Head of caudate nucleus (tissue), 42 donors: Measurements from ENCODE around the gene CHIT1.
A peak's percentile ranks its signal among the peaks of the same experiment; 100 is the strongest.

Source experiments
- DNase-seq, 42 donors: peaks; one replicate each; pipeline versions ENCODE4 v3.0.0 to v3.0.0-alpha.2; 2020 to 2021; ENCODE audit warnings: mixed read lengths in 7 of 42
- intact Hi-C: fragments of 100-400 bp; cut with DNase I; formaldehyde crosslinking; loops from one replicate; pipeline ENCODE4 v1.15.0; 2022

Gene CHIT1

GRCh38 chr1:203183828-203184227 lies 45.6 kb downstream of the CHIT1 start:
- peak in 1 of 42 donors; percentile 12 for DNase-seq
- intact Hi-C loops: no loop called here

GRCh38 chr1:203182387-203182953 lies 47.0 kb downstream of the CHIT1 start:
- DNase-seq: peak in 3 of 42 donors; percentile 6 to 35 (median 13)
- intact Hi-C loops: no loop called here

DNA sequence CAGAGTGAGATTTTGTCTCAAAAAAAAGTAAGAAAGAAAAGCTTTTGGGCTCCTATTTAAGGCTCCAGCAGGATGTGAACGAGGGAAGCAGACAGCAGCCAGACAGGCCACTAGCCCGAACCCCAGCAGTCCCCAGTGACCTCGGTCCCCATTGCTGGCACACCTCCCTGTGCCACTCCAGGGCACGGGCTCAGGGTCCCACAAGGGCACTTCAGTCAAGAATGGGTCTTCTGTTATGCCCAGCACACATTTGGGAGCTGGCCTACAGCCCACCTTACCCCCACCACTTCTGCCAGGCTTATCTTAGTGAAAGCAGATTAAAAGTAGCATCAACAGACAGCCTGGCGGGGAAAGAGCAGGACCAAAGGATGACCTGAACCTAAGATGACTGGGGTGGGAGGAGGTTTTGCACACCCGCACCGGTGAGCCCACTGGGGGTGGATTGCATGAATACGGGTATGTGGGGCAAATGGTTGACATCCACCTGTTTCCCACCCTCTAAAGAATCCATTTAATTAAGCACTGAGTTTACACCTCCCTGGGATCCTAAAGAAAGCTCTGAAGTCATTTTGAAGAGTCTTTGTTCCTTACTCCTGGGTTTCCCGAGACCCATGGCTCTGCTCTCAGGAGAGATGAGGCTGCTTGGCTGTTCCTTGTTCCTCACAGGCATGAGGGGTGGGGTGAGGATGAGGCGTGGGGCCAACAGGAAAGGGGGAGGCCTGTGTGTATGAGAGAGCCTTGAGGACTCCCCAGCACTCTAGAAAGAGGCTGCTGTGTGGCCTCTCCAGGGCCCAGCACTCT lies 47.7 kb downstream of the CHIT1 start:
- intact Hi-C loops: no loop called here
- DNase-seq: peak in 2 of 42 donors; percentile 17 to 36

DNA sequence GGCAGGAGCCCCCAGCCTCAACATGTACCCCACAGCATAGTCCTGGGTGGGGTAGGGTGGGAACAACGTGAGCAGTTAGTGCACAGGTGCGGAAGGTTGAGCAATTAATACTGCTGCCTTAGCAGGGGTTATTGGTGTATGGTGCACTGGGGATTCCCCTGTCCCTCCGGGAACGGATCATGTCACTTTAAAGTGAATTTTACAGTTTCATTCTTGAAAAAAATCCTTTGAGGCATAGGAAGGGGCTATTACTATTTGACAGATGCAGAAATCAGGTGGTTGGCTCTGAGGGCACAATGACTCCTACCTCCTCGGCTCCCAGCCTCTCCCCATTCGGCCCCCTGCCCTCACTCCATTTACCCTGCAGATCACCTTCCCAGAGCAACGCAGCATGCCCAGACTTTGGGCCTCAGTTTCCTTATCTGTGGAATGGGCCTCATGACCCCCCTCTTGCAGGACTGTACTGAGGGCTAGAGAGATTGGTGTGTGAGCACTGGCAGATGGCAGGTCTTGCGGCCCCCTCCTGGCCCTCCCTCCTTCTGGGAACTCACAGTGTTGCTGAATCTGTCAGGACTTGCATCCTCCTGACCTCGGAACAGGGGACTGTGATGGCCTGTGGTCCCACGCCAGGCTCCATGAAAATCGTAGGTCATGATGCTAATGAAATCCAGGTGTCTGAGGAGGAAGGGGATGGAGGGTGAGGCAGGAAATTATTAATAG lies 48.7 kb downstream of the CHIT1 start:
- no peak for DNase-seq
- intact Hi-C loops: no loop called here

- DNase-seq: no peak
- intact Hi-C loops: no loop called here
Measured at GRCh38 chr1:203179667-203180005, 49.8 kb downstream of the CHIT1 start.

- DNase-seq: peak in 2 of 42 donors; percentile 1 to 8
- intact Hi-C loops: no loop called here
Measured at GRCh38 chr1:203178821-203179666, 50.4 kb downstream of the CHIT1 start.

- intact Hi-C loops: no loop called here
- DNase-seq: no peak
Measured at GRCh38 chr1:203178083-203178482, 51.4 kb downstream of the CHIT1 start.

GRCh38 chr1:203177470-203178039 lies 51.9 kb downstream of the CHIT1 start:
- intact Hi-C loops: no loop called here
- DNase-seq: peak in 1 of 42 donors; percentile 69

DNA sequence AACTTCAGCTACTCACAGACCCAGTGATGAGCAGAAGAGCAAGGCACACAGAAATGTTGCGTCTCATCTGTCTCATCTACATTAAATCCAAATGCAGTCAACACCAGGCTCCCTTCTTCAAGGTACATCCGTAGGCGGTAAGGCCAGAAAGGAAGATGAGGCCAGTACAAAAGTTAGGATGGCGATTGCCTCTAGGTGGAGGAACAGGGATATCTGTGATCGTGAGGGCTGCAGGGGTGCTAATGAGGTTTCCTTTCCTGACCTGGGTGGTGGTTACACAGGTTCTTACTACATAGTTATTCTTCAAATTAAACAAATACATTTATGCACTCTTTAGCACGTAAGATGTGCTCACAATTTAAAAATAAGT lies 52.5 kb downstream of the CHIT1 start:
- intact Hi-C loops: no loop called here
- no peak for DNase-seq

DNA sequence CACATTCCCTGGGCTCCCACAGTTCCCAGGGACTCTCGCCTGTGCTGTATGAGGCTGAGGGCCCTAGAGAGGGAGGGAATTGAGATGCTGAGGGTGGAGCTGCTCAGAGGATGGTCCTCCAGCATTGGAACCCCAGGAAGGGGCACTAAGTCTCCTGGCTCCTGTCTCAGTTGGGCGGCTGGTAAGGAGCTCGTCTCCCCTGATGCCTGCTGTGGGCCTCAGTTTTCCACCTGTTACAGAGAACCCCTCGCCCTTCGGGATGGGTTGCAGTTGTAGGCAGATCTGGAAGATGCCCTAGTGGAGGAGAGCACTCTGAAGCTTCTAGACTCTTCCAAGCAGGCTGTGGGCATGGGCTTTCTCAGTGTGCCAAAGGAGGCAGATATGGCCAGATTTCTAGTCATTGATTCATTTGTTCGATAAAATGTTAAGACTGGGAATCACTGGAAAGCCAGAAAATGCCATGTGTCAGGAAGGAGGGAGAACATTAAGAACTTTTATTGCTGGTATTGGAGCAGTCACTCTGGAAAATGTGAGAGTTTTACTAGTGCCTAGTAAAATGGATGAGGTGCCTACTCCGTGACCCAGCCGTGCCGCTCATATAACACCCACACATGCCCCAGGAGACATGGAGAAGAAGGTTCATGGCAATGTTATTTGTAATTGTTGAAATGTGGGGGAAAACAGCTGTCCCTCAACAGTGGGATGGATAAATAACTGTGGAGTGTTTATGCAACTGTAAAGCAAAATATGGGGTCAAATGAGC lies 53.0 kb downstream of the CHIT1 start:
- peak in 3 of 42 donors; percentile 3 to 56 (median 5) for DNase-seq
- intact Hi-C loops: no loop called here

DNA sequence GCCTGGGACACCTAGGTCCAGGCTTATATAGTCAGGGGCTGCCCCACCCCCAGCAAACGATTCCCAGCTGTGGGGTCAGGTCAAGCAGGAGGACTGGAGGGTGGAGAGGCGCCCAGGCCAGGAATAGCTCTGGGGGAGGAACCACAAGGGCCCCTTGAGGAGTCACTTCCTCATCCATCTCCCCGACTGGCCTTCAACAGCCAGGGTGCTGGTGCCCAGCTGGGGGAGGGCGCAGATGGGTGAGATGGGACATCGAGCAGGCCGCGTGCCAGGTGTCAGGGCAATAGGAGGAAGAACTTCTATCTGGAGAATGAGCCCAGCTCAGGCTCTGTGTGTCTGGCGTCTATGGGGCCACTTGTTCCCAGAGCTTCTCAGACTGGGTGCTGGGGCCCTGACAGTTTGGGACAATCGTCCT lies 53.6 kb downstream of the CHIT1 start:
- DNase-seq: peak in 29 of 42 donors; percentile 31 to 79 (median 55)
- intact Hi-C loops: no loop called here

DNA sequence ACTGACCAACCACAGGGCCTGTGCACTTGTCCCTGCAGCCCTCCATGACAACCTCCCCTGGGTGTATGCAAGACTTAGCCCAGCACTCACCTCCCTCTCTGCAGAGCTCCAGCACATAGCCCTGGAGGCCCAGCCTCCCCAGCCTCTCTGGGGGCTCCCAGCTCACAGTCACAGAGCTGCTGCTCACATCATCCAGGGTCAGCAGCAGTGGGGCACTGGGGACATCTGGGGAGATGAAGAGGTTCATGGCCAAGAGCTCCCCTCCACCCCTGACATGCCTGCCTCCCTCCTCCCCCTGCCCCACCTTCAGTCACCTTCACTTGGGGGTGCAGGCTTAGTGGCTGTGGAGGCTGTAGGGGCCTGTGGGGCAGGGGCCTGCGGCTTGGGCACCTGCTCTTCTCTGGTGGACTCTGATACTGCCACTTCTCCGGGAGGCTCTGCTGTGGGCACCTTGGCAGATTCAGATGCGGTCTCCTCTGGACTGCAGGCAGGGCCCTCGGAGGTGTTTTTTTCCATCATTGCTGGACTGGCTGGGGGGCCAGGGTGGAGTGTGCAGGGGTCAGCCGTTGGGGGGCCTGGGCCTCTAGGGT lies 54.1 kb downstream of the CHIT1 start, which contains the start of gene MYBPH:
TSS of gene MYBPH (minus strand) at position 590 of the 590 bp plus-strand sequence. CDS start at position 519, 71 bp downstream.
- DNase-seq: peak in 2 of 42 donors; percentile 11 to 14
- intact Hi-C loops: no loop called here

- DNase-seq: peak in 1 of 42 donors; percentile 3
- intact Hi-C loops: loop anchor here (5.0 kb wide), 1 partner anchor 43 kb away; no protein-coding TSS in a partner anchor
Measured at GRCh38 chr1:203174324-203174985, 55.0 kb downstream of the CHIT1 start.

- peak in 3 of 42 donors; percentile 6 to 24 (median 15) for DNase-seq
- intact Hi-C loops: loop anchor here (5.0 kb wide), 1 partner anchor 44 kb away; no protein-coding TSS in a partner anchor
Measured at GRCh38 chr1:203173566-203173965, 55.9 kb downstream of the CHIT1 start.

- intact Hi-C loops: loop anchor here (5.0 kb wide), 1 partner anchor 44 kb away; no protein-coding TSS in a partner anchor
- peak in 4 of 42 donors; percentile 8 to 36 (median 18) for DNase-seq
Measured at GRCh38 chr1:203173011-203173555, 56.4 kb downstream of the CHIT1 start.

DNA sequence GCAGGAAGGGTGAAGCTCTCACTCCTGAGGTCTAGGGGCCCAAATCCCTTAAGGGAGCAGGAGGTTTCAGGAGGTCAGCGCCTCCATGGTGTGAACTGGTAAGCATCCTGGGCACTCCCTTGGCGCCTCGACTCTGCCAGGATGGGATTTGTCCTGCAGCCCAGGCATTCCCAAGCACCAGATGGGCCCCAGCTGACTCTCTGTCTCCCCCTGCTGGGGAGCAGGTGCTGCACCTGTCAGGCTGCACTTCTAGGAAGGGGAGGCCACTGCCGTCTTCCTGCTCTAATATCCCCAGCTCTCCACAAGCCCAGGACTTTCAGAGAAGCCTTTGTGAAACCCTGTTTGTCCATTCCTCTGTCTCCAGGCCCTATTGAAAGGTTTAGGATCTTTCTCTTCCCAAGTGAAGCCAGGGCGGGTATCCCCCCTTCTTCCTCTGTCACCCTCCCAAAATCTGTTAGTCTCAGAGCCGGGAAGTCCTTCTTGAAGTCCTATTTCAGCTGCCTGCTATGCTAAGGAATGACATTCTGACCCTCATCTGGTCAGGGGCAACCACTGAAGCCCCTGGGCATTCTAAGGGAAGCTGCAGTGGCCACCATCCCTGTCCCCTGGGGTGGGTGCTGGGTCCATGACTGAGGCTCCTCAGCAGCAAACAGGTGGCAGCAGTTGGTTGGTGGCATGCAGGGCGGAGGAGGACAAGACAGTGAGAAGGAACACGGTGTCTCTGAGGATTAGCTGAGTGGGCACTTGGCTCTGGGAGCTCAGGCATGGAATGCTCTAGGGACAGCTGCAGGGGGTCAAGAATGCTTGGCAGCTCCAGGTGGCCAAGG lies 57.1 kb downstream of the CHIT1 start:
- intact Hi-C loops: loop anchor here (5.0 kb wide), 1 partner anchor 45 kb away; no protein-coding TSS in a partner anchor
- peak; percentile 67 to 93 (median 82) for DNase-seq
